Measurements from ENCODE around the gene MRTFA. TPM values are rescaled to one million over a fixed set of nuclear protein-coding genes. Genes with fewer than 3 reads are reported as not detected.
"Not testable (repeated sequence)": the region's sequence is repeated elsewhere in the genome, so short reads cannot be mapped to it uniquely, and the experiment has no call there.

Gene MRTFA
- total RNA-seq, 1 donor from 2014 or later = 11.3 TPM

GRCh38 chr22:40381461-40381860 is 255.1 kb downstream of the MRTFA start:
- peaks cover 7% of the 10 kb centered on the region for H3K4me1 ChIP-seq
- Mint-ChIP-seq H3K4me3 (no peak overlapping the region), H3K27ac (no peak overlapping the region), H3K4me1 (peaks cover 10% of the 10 kb centered on the region), H3K27me3 (ENCODE audit: insufficient read depth, low read depth) (peaks cover 4% of the 10 kb centered on the region), H3K9me3 (no peaks in the 10 kb centered on the region), H3K36me3 (peaks cover 1% of the 10 kb centered on the region)
- H4K20me1 ChIP-seq (ENCODE audit: low read depth) = peaks cover 21% of the 10 kb centered on the region
- no peak for DNase-seq (ENCODE audit: low spot score)
- no peaks in the 10 kb centered on the region for H3K27me3 ChIP-seq
- H3K9ac ChIP-seq = no peak overlapping the region
- H3K27ac ChIP-seq = no peak overlapping the region
- no peak overlapping the region for H2AFZ ChIP-seq (replicated peaks)
- H3K4me2 ChIP-seq = no peak overlapping the region
- peaks cover 41% of the 10 kb centered on the region for H3K79me2 ChIP-seq (ENCODE audit: low read depth)
- no peak for TF ChIP-seq CTCF (IDR thresholded peaks at IDR 0.05)
- no peak for TF ChIP-seq EZH2phosphoT487 (IDR thresholded peaks at IDR 0.05)
- no peak for TF ChIP-seq EZH2 (IDR thresholded peaks at IDR 0.05)
- H3F3A ChIP-seq (ENCODE audit: low read depth) = no peaks in the 10 kb centered on the region
- H3K36me3 ChIP-seq = no peaks in the 10 kb centered on the region
- H3K4me3 ChIP-seq = no peak overlapping the region
- no peaks in the 10 kb centered on the region for H3K9me3 ChIP-seq (ENCODE audit: low read depth)

GRCh38 chr22:40378448-40378847 is 258.1 kb downstream of the MRTFA start:
- not testable (repeated sequence) for H2AFZ ChIP-seq (replicated peaks); H3K36me3 Mint-ChIP-seq; H3K4me2 ChIP-seq; H3K27ac Mint-ChIP-seq; H3K36me3 ChIP-seq; H3K9me3 Mint-ChIP-seq; H4K20me1 ChIP-seq (ENCODE audit: low read depth); H3K4me3 Mint-ChIP-seq; H3K27me3 ChIP-seq; H3K27ac ChIP-seq; H3F3A ChIP-seq (ENCODE audit: low read depth); H3K9me3 ChIP-seq (ENCODE audit: low read depth); H3K9ac ChIP-seq; H3K4me3 ChIP-seq; H3K4me1 Mint-ChIP-seq; DNase-seq (ENCODE audit: low spot score); H3K27me3 Mint-ChIP-seq (ENCODE audit: insufficient read depth, low read depth); H3K4me1 ChIP-seq
- peaks cover 60% of the 10 kb centered on the region for H3K79me2 ChIP-seq (ENCODE audit: low read depth)

- no peak overlapping the region for H3K4me3 ChIP-seq
Measured at GRCh38 chr22:40377931-40378330, 258.6 kb downstream of the MRTFA start.

GRCh38 chr22:40376149-40376548 is 260.4 kb downstream of the MRTFA start:
- Histone ChIP-seq H3K9me3 (ENCODE audit: low read depth) (no peaks in the 10 kb centered on the region), H2AFZ (replicated peaks) (no peak overlapping the region), H3K36me3 (no peaks in the 10 kb centered on the region), H3K4me2 (no peak overlapping the region), H3K4me1 (no peaks in the 10 kb centered on the region), H3F3A (ENCODE audit: low read depth) (no peaks in the 10 kb centered on the region), H3K27ac (no peak overlapping the region), H3K27me3 (no peaks in the 10 kb centered on the region), H3K9ac (no peak overlapping the region), H3K79me2 (ENCODE audit: low read depth) (peaks cover 73% of the 10 kb centered on the region), H3K4me3 (no peak overlapping the region), H4K20me1 (ENCODE audit: low read depth) (peaks cover 10% of the 10 kb centered on the region)
- TF ChIP-seq EZH2phosphoT487 (IDR thresholded peaks at IDR 0.05) = no peak
- no peak for TF ChIP-seq CTCF (IDR thresholded peaks at IDR 0.05)
- TF ChIP-seq EZH2 (IDR thresholded peaks at IDR 0.05) = no peak
- Mint-ChIP-seq H3K27ac (no peak overlapping the region), H3K4me1 (peaks cover 4% of the 10 kb centered on the region), H3K27me3 (ENCODE audit: insufficient read depth, low read depth) (no peaks in the 10 kb centered on the region), H3K9me3 (no peaks in the 10 kb centered on the region), H3K36me3 (peaks cover 5% of the 10 kb centered on the region), H3K4me3 (no peak overlapping the region)
- no peak for DNase-seq (ENCODE audit: low spot score)

More at GRCh38 chr22:40377931-40378330, 258.6 kb downstream of the MRTFA start:
- Mint-ChIP-seq H3K36me3 (peaks cover 5% of the 10 kb centered on the region), H3K9me3 (no peaks in the 10 kb centered on the region), H3K27ac (no peak overlapping the region), H3K4me1 (no peaks in the 10 kb centered on the region), H3K27me3 (ENCODE audit: insufficient read depth, low read depth) (no peaks in the 10 kb centered on the region), H3K4me3 (no peak overlapping the region)
- Histone ChIP-seq H3F3A (ENCODE audit: low read depth) (no peaks in the 10 kb centered on the region), H2AFZ (replicated peaks) (no peak overlapping the region), H3K27me3 (no peaks in the 10 kb centered on the region), H3K9me3 (ENCODE audit: low read depth) (no peaks in the 10 kb centered on the region), H3K9ac (no peak overlapping the region), H3K4me1 (no peaks in the 10 kb centered on the region), H3K27ac (no peak overlapping the region), H4K20me1 (ENCODE audit: low read depth) (peaks cover 10% of the 10 kb centered on the region), H3K4me2 (no peak overlapping the region), H3K79me2 (ENCODE audit: low read depth) (peaks cover 65% of the 10 kb centered on the region), H3K36me3 (no peaks in the 10 kb centered on the region)
- DNase-seq (ENCODE audit: low spot score) = no peak
- TF ChIP-seq EZH2 (IDR thresholded peaks at IDR 0.05) = no peak
- no peak for TF ChIP-seq EZH2phosphoT487 (IDR thresholded peaks at IDR 0.05)
- no peak for TF ChIP-seq CTCF (IDR thresholded peaks at IDR 0.05)
